ENCODE data around the gene OR6M1. TPM values are rescaled to one million over a fixed set of nuclear protein-coding genes. Genes with fewer than 3 reads are reported as not detected.

OR6M1 gene
- total RNA-seq, 1 experiment from 2014 or later: not detected

- H2AFZ ChIP-seq: peak overlapping the region; percentile 8; the same call in 1 of the 2 replicates
- no TSS peak for BruUV-seq (replicated peaks)
Observed at GRCh38 chr11:123829745-123830144, 23.6 kb upstream of the OR6M1 start.

GRCh38 chr11:123822599-123822998 is 16.4 kb upstream of the OR6M1 start:
- intact Hi-C loops (cut with micrococcal nuclease; ENCODE audit: unreplicated experiment): no loop called here
- POLR2A ChIA-PET (ENCODE audit: unreplicated experiment): no interaction called here
- H3F3A ChIP-seq (ENCODE audit: insufficient read depth, low read depth): no peaks in the 10 kb centered on the region
- no peak overlapping the region for H3K4me2 ChIP-seq
- no peak overlapping the region for H2AFZ ChIP-seq
- H4K20me1 ChIP-seq (ENCODE audit: insufficient read depth): no peaks in the 10 kb centered on the region
- no peaks in the 10 kb centered on the region for H3K9me3 ChIP-seq (ENCODE audit: insufficient read depth, low read depth)
- no peaks in the 10 kb centered on the region for H3K36me3 ChIP-seq (ENCODE audit: low read depth)
- CTCF ChIA-PET: no interaction called here
- no peaks in the 10 kb centered on the region for H3K79me2 ChIP-seq (ENCODE audit: low read depth)
- TF ChIP-seq EZH2 (IDR thresholded peaks at IDR 0.05; ENCODE audit: low read depth): no peak
- no peak for TF ChIP-seq CTCF (conservative IDR thresholded peaks at IDR 0.05)
- no peaks in the 10 kb centered on the region; the same call in 1 of the 2 replicates for H3K27me3 ChIP-seq (ENCODE audit: insufficient read depth, low read depth)
- H3K27ac ChIP-seq: no peak overlapping the region
- peak in 1 of 2 experiments; percentile 69 for DNase-seq
- H3K4me1 ChIP-seq (replicated peaks; ENCODE audit: insufficient read depth): no peaks in the 10 kb centered on the region
- no peaks in the 10 kb centered on the region; the same call in 1 of the 2 replicates for H3K9me2 ChIP-seq (ENCODE audit: insufficient read depth)
- no TSS peak for BruUV-seq (replicated peaks)
- H3K4me3 ChIP-seq: no peak overlapping the region

More at GRCh38 chr11:123829745-123830144, 23.6 kb upstream of the OR6M1 start:
- H3K79me2 ChIP-seq (ENCODE audit: low read depth): no peaks in the 10 kb centered on the region
- no peak overlapping the region for H3K4me2 ChIP-seq
- intact Hi-C loops (cut with micrococcal nuclease; ENCODE audit: unreplicated experiment): no loop called here
- CTCF ChIA-PET: no interaction called here
- no peaks in the 10 kb centered on the region for H3K36me3 ChIP-seq (ENCODE audit: low read depth)
- H3K4me1 ChIP-seq (replicated peaks; ENCODE audit: insufficient read depth): no peaks in the 10 kb centered on the region
- POLR2A ChIA-PET (ENCODE audit: unreplicated experiment): no interaction called here
- no peaks in the 10 kb centered on the region for H3F3A ChIP-seq (ENCODE audit: insufficient read depth, low read depth)
- no peaks in the 10 kb centered on the region for H3K9me3 ChIP-seq (ENCODE audit: insufficient read depth, low read depth)
- H3K9me2 ChIP-seq (ENCODE audit: insufficient read depth): no peaks in the 10 kb centered on the region
- H4K20me1 ChIP-seq (ENCODE audit: insufficient read depth): no peaks in the 10 kb centered on the region
- H3K4me3 ChIP-seq: no peak overlapping the region
- no peak for TF ChIP-seq EZH2 (IDR thresholded peaks at IDR 0.05; ENCODE audit: low read depth)
- no peak for TF ChIP-seq CTCF (conservative IDR thresholded peaks at IDR 0.05)
- no peaks in the 10 kb centered on the region for H3K27me3 ChIP-seq (ENCODE audit: insufficient read depth, low read depth)
- no peak overlapping the region for H3K27ac ChIP-seq
- DNase-seq: no peak

- no peak for TF ChIP-seq CTCF (conservative IDR thresholded peaks at IDR 0.05)
- no peak for TF ChIP-seq EZH2 (IDR thresholded peaks at IDR 0.05; ENCODE audit: low read depth)
- DNase-seq: no peak
- ChIA-PET POLR2A (ENCODE audit: unreplicated experiment) (no interaction called here), CTCF (no interaction called here)
- H3K4me1 ChIP-seq (replicated peaks; ENCODE audit: insufficient read depth): no peaks in the 10 kb centered on the region
- no peak overlapping the region for H2AFZ ChIP-seq
- H3K9me3 ChIP-seq (ENCODE audit: insufficient read depth, low read depth): no peaks in the 10 kb centered on the region
- intact Hi-C loops (cut with micrococcal nuclease; ENCODE audit: unreplicated experiment): no loop called here
- no peaks in the 10 kb centered on the region for H3K79me2 ChIP-seq (ENCODE audit: low read depth)
- H4K20me1 ChIP-seq (ENCODE audit: insufficient read depth): no peaks in the 10 kb centered on the region
- H3K4me2 ChIP-seq: no peak overlapping the region
- no peaks in the 10 kb centered on the region; the same call in 1 of the 2 replicates for H3K9me2 ChIP-seq (ENCODE audit: insufficient read depth)
- H3K4me3 ChIP-seq: no peak overlapping the region
- no peaks in the 10 kb centered on the region for H3F3A ChIP-seq (ENCODE audit: insufficient read depth, low read depth)
- BruUV-seq (replicated peaks): no TSS peak
- H3K27ac ChIP-seq: no peak overlapping the region
- no peaks in the 10 kb centered on the region for H3K36me3 ChIP-seq (ENCODE audit: low read depth)
- no peaks in the 10 kb centered on the region; the same call in 1 of the 2 replicates for H3K27me3 ChIP-seq (ENCODE audit: insufficient read depth, low read depth)
Observed at GRCh38 chr11:123822032-123822431, 15.9 kb upstream of the OR6M1 start.
